ENCODE results near the gene TPSD1. TPM values are rescaled to one million over a fixed set of nuclear protein-coding genes. Genes with fewer than 3 reads are reported as not detected.

The TPSD1 gene
- total RNA-seq, 3 donors from 2014 or later, result 0.35 to 4.3 (median 0.58) TPM

DNA sequence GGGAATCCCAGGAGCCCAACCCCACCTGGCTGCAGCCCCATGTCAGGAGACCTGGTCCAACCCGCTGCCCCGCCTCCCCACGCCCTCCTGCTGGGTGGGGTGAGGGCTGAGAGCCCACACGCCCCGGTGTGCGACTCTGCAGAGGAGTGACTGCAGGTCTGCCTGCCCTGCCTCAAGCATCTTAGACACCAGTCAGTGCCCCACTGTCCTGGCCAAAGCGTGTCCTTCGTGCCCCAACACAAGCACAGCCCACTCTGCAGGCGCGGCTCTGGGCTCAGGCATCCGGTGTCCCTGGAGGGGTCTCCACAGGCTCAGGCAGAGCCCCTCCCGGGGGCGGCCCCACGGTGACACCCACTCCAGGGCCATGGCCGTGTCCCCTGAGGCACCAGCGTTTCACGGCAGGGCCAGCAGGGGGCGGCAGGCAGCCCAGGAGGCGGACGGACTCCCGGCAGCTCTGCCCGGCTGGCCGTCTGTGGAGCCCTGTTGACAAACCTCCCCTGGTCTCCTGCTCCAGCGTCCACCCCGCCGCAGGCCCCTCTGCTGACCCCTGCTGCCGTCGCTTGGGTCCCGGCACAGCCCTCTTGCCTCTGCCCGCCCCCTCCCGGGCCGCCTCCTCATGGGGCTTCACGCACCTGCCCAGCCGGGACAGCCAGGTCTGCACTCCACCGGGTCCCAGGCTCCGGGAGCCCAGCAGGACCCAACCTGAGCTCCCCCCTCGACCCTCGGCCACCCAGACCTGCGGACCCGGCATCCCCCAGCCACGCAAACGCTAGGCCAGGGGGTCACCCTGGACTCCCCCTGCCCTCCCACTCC, 45.0 kb downstream of the TPSD1 start:
- TF ChIP-seq, protein P1, sequence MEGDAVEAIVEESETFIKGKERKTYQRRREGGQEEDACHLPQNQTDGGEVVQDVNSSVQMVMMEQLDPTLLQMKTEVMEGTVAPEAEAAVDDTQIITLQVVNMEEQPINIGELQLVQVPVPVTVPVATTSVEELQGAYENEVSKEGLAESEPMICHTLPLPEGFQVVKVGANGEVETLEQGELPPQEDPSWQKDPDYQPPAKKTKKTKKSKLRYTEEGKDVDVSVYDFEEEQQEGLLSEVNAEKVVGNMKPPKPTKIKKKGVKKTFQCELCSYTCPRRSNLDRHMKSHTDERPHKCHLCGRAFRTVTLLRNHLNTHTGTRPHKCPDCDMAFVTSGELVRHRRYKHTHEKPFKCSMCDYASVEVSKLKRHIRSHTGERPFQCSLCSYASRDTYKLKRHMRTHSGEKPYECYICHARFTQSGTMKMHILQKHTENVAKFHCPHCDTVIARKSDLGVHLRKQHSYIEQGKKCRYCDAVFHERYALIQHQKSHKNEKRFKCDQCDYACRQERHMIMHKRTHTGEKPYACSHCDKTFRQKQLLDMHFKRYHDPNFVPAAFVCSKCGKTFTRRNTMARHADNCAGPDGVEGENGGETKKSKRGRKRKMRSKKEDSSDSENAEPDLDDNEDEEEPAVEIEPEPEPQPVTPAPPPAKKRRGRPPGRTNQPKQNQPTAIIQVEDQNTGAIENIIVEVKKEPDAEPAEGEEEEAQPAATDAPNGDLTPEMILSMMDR (IDR thresholded peaks at IDR 0.05), result peak; percentile 95
- peak; percentile 77 for ATAC-seq
- Histone ChIP-seq H3K4me3 (no peak overlapping the region), H3K4me1 (ENCODE audit: low read depth) (peaks cover 24% of the 10 kb centered on the region), H3K9me3 (no peaks in the 10 kb centered on the region), H3K36me3 (ENCODE audit: low read depth) (no peaks in the 10 kb centered on the region)
- intact Hi-C loops (cut with DNase I, micrococcal nuclease), result no loop called here
- peak; percentile 81 to 87 (median 82) for DNase-seq

DNA sequence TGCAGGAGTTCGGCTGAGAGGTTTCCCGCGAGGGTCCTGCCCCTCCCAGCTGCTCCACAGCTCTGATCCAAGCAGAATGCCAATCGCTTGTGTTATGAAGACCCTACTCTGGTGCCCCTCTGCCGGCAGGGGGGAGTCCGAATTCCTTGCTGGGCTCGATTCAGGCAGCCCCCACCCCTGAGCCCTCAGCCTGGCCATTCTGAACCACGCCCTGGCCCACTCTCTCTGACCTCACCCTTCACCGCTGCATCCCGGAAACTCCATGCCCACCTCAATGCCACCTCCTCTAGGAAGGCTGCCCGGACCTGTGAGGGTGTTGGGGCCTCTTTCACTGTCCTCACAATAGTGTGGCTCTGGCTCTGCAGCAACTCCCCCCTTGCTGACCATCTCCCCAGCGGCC, 45.7 kb downstream of the TPSD1 start:
- peaks cover 24% of the 10 kb centered on the region for H3K4me1 ChIP-seq (ENCODE audit: low read depth)
- no peak overlapping the region for H3K4me3 ChIP-seq
- no peak for ATAC-seq
- TF ChIP-seq, protein P1 (IDR thresholded peaks at IDR 0.05), result no peak
- peak in 1 of 3 donors; percentile 52 for DNase-seq
- intact Hi-C loops (cut with DNase I, micrococcal nuclease), result no loop called here
- H3K36me3 ChIP-seq (ENCODE audit: low read depth), result no peaks in the 10 kb centered on the region
- H3K9me3 ChIP-seq, result no peaks in the 10 kb centered on the region

DNA sequence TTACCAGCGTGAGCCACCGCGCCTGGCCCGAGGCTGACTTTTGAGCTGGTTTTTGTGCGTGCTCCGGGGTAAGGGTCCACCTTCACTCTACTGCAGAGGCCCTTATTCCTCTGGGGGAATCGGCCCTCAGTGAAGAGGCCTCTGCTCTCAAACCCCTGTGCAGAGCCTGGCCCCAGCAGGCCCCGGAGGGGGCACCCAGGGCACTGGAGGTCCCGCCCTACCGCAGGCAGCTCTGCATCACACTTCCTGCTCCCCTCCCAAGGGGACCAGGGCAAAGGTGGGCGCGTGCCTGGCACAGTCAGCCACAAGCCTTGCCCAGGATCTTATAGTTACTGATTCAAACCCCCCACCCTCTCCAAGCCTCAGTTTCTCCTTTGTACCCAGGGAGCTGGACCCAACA, 50.0 kb downstream of the TPSD1 start:
- Histone ChIP-seq H3K9me3 (no peaks in the 10 kb centered on the region), H3K4me1 (ENCODE audit: low read depth) (peaks cover 19% of the 10 kb centered on the region), H3K36me3 (ENCODE audit: low read depth) (no peaks in the 10 kb centered on the region), H3K4me3 (no peak overlapping the region)
- intact Hi-C loops (cut with DNase I, micrococcal nuclease), result no loop called here
- TF ChIP-seq, protein P1 (IDR thresholded peaks at IDR 0.05), result no peak
- DNase-seq (peak in 1 of 3 donors; percentile 63), ATAC-seq (no peak)

DNA sequence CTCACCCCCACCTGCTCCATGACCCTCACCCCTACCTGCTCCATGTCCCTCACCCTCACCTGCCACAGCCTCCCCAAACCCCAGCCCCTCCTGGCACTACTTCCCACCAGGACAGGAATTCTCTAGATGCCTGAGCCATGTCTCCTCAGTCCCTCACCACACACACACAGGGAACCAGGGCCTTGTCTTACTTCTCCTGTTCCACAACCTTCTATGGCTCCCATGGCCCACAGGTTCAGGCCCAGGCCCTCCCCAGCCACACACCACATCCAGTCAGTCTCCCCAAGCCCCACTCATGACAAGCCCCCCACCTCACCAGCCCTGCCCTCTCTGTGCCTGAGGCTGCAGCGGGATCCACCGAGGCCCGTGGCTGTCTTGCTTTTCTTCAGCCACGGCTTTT, 50.5 kb downstream of the TPSD1 start:
- intact Hi-C loops (cut with DNase I, micrococcal nuclease), result no loop called here

GRCh38 chr16:1308036-1308976, 52.4 kb downstream of the TPSD1 start:
- TF ChIP-seq, protein P1 (IDR thresholded peaks at IDR 0.05), result no peak
- peak; percentile 38 for ATAC-seq
- no peak for DNase-seq
- peaks cover 24% of the 10 kb centered on the region for H3K4me1 ChIP-seq (ENCODE audit: low read depth)
- H3K36me3 ChIP-seq (ENCODE audit: low read depth), result no peaks in the 10 kb centered on the region
- H3K4me3 ChIP-seq, result peak overlapping the region; percentile 32
- intact Hi-C loops (cut with DNase I, micrococcal nuclease), result no loop called here
- no peaks in the 10 kb centered on the region for H3K9me3 ChIP-seq

More for the DNA sequence above, 50.5 kb downstream of the TPSD1 start:
- Histone ChIP-seq H3K4me1 (ENCODE audit: low read depth) (peaks cover 20% of the 10 kb centered on the region), H3K4me3 (no peak overlapping the region), H3K36me3 (ENCODE audit: low read depth) (no peaks in the 10 kb centered on the region), H3K9me3 (no peaks in the 10 kb centered on the region)
- TF ChIP-seq, protein P1 (IDR thresholded peaks at IDR 0.05), result no peak
- no peak for ATAC-seq
- DNase-seq, result peak in 1 of 3 donors; percentile 50

Other genes with a start within 250 kb of the TPSD1 start
- not detected for gene SSTR5, start 183.3 kb upstream of the TPSD1 start, total RNA-seq
- gene C1QTNF8, start 159.8 kb upstream of the TPSD1 start, total RNA-seq, result not detected
- 100 to 1,000 TPM in 1 of 3 donors, 1 to 10 TPM in 2; 6.0 to 160 (median 9.5) TPM for gene CACNA1H, start 103.0 kb upstream of the TPSD1 start, total RNA-seq
- 10 to 100 TPM; 23.3 to 61.3 (median 53.7) TPM for gene TPSG1, start 30.8 kb upstream of the TPSD1 start, total RNA-seq
- gene TPSB2, start 25.9 kb upstream of the TPSD1 start, total RNA-seq, result 10 to 100 TPM in 1 of 3 donors, 1 to 10 TPM in 2; 3.7 to 21.0 (median 8.2) TPM
- 10 to 100 TPM in 2 of 3 donors, 1 to 10 TPM in 1; 7.8 to 51.7 (median 46.2) TPM for gene TPSAB1, start 15.4 kb upstream of the TPSD1 start, total RNA-seq
- gene UBE2I, start 53.6 kb downstream of the TPSD1 start, total RNA-seq, result 100 to 1,000 TPM in 1 of 3 donors, 10 to 100 TPM in 2; 79.8 to 101 (median 96.9) TPM
- gene BAIAP3, start 77.6 kb downstream of the TPSD1 start, total RNA-seq, result 10 to 100 TPM in 1 of 3 donors, 1 to 10 TPM in 2; 5.6 to 14.6 (median 5.7) TPM
- gene TSR3, start 95.8 kb downstream of the TPSD1 start, total RNA-seq, result 10 to 100 TPM; 46.4 to 57.2 (median 54.1) TPM
- 10 to 100 TPM; 50.1 to 68.9 (median 57.3) TPM for gene GNPTG, start 95.9 kb downstream of the TPSD1 start, total RNA-seq
- gene UNKL, start 158.6 kb downstream of the TPSD1 start, total RNA-seq, result 10 to 100 TPM; 16.2 to 36.5 (median 28.2) TPM
- gene UQCC4, start 164.7 kb downstream of the TPSD1 start, total RNA-seq, result 10 to 100 TPM; 10.3 to 14.4 (median 11.0) TPM
- gene PERCC1, start 175.0 kb downstream of the TPSD1 start, total RNA-seq, result under 1 TPM in 1 of 3 donors, not detected in 2; 0.34 TPM
- gene CCDC154, start 188.5 kb downstream of the TPSD1 start, total RNA-seq, result 1 to 10 TPM in 2 of 3 donors, under 1 TPM in 1; 0.43 to 2.4 (median 1.1) TPM
- 10 to 100 TPM; 59.3 to 98.1 (median 59.8) TPM for gene CLCN7, start 219.0 kb downstream of the TPSD1 start, total RNA-seq
- not detected for gene PTX4, start 232.9 kb downstream of the TPSD1 start, total RNA-seq
- 10 to 100 TPM; 32.2 to 41.6 (median 37.8) TPM for gene TELO2, start 237.3 kb downstream of the TPSD1 start, total RNA-seq

Data from mucosa of descending colon (tissue), 3 donors.